PC-3 (cell line): ENCODE data around the gene UBASH3B.

Experiments used
- CTCF ChIP-seq: fragments of 300-600 bp; sonication (generic); conservative IDR thresholded peaks from 2 replicates; pipeline ENCODE4 v1.5.1; 2017; ENCODE audit warnings: antibody characterized with exemption, low read depth, mild to moderate bottlenecking, low read length
- EZH2 ChIP-seq: fragments of 300-600 bp; sonication (generic); IDR thresholded peaks from one replicate; pipeline ENCODE4 v1.6.1; 2017; ENCODE audit warnings: antibody characterized with exemption, mild to moderate bottlenecking, low read length; ENCODE audit not compliant: unreplicated experiment
- EZH2phosphoT487 ChIP-seq: fragments of 300-600 bp; sonication (generic); IDR thresholded peaks from 2 replicates; pipeline ENCODE4 v1.6.1; 2018; ENCODE audit warnings: mild to moderate bottlenecking, antibody characterized with exemption, low read length, borderline replicate concordance

GRCh38 chr11:122743949-122744348, 88.4 kb downstream of the UBASH3B start:
- no peak for TF ChIP-seq EZH2
- no peak for TF ChIP-seq CTCF
- no peak for TF ChIP-seq EZH2phosphoT487
